ENCODE measurements around the gene B3GNT5.

Gene B3GNT5

GRCh38 chr3:183291497-183292031 is 38.5 kb downstream of the B3GNT5 start:
- DNase-seq (ENCODE audit: low read depth in 2 of 2), result no peak

DNA sequence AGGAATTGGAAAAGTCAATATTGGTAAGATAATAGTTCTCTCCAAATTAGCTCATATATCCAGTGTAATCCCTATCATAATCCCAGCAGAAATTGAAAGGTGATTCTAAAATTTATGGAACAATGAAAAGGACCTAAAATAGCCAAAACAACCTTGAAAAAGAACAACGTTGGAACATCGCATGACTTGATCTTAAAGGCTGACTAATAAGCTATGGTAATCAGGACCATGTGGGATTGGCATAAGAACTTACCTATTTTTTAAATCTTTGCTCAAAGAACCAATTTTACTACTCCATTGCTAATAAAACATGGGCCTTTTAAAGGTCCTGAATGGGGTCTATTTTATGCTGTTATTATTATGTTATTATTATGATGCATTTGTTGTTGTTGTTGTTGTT is 40.9 kb downstream of the B3GNT5 start:
- DNase-seq (ENCODE audit: low read depth in 2 of 2), result no peak

GRCh38 chr3:183295211-183295610 is 42.2 kb downstream of the B3GNT5 start:
- DNase-seq (ENCODE audit: low read depth in 2 of 2), result no peak

- DNase-seq (ENCODE audit: low read depth in 2 of 2), result no peak
Observed at GRCh38 chr3:183296944-183297343, 43.9 kb downstream of the B3GNT5 start.

DNA sequence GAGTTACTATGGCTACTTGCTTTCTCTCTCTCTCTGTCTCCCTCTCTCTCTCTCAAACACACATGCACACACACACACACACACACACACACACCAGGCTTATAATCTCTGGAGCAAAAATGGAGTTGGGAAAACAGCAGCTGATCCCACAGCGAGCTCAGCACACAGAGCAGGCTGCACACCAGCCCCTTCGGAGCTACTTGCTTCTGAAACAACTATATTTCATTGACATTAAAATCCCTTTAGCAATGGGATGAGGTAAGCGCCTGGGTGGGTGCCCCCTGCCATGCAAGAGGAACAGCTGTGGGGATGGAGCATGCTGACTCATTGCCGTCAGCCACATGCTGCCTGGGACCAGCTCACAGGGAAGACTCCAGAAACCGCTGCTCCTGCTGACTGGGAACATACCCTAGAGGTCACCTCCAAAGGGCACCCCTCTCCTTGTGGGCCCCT is 45.7 kb downstream of the B3GNT5 start:
- no peak for DNase-seq (ENCODE audit: low read depth in 2 of 2)

GRCh38 chr3:183299976-183300375 is 46.9 kb downstream of the B3GNT5 start:
- DNase-seq (ENCODE audit: low read depth in 2 of 2), result no peak

DNA sequence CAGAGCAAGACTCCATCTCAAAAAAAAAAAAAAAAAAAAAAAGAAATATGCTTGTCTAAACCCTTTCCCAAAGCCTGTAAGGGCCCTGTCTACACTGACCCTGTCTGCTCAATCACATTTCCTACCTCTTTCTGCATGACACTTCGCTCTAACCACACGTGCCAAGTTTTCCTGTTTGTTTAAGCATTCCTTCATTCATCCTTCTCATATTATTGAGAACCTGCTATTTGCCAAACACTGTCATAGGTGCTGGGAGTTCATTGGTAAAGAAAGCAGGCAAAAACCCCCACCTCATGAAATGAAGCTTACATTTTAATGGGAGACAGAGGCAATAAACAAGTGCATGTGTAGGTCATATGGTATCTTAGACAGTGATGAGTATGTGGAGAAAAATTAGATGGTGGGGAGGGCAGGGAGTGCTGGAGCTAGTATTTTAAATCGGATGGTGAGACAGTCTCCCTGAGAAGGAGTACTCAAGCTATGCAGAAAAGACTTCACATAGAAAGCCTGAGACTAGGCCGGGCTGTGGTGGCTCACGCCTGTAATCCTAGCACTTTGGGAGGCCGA is 48.0 kb downstream of the B3GNT5 start:
- no peak for DNase-seq (ENCODE audit: low read depth in 2 of 2)

DNA sequence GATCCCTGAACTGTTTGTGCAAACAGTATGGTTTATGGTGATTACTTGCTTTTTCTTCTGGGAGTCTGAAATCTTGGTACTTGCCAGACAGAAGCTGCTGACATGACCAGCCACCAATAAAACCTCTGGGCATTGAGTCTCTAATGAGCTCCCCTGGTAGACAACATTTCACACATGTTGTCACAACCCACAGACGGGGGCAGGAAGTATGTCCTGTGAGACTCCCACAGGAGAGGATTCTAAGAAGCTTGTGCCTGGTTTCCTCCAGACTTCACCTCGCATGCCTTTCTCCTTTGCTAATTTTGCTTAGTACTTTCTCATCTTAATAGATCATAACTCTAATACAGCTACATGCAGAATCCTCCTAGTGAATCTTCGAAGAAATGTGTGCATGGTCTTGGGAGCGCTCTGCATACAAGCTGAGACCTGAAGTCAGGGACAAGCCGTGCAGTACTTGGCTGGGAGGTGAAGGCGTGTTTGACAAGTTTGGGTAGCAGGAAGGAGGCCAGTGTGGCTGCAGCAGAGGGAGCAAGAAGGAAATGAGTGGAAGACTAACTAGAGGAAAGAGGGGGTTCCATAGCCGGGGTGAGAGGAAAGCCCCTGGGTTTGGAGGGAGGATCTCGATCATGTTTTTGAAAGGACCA is 49.0 kb downstream of the B3GNT5 start:
- no peak for DNase-seq (ENCODE audit: low read depth in 2 of 2)

- DNase-seq (ENCODE audit: low read depth in 2 of 2), result no peak
Observed at GRCh38 chr3:183303690-183304089, 50.6 kb downstream of the B3GNT5 start.

GRCh38 chr3:183306798-183307671 is 54.0 kb downstream of the B3GNT5 start:
- peak; percentile 50 to 53 for DNase-seq (ENCODE audit: low read depth in 2 of 2)

DNA sequence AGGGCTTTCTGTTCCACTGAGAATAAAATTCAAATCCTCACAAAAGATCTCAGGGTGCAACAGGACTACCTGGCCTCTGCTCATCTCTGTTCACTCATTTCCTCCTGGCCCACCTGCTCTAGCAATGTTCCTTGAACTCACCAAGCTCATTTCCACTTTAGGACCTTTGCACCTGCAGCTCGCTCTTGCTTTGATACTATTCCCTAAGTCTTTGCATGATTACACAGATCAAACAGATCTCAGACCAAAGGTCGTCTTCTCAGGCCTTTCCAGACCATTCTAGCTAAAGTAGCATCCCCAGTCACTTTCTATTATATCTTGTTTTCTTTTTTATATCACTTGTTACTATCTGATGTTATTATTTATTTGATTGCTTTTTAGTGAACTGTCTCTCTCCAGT is 54.7 kb downstream of the B3GNT5 start:
- DNase-seq (ENCODE audit: low read depth in 2 of 2), result no peak

GRCh38 chr3:183308751-183309150 is 55.7 kb downstream of the B3GNT5 start:
- no peak for DNase-seq (ENCODE audit: low read depth in 2 of 2)

GRCh38 chr3:183309276-183309675 is 56.2 kb downstream of the B3GNT5 start:
- no peak for DNase-seq (ENCODE audit: low read depth in 2 of 2)

DNA sequence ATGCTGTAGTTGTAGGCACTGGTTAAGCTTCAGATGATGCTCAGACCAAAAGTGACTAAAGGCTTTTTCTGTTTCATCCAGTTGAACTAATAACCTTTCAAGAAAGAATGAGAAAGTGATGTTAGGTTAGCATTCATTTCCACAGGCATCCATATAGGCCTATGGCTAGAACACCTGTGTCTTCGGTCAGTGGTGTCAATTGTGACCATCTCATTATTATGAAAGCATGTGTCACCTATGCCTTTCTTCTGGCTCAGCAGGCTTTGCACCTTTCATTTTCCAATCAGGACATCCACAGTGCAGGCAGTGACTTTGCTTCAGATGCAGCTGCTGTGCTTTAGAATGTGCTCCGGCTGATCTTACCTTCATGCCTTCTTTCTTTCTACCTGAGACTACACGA is 57.9 kb downstream of the B3GNT5 start:
- no peak for DNase-seq (ENCODE audit: low read depth in 2 of 2)

DNA sequence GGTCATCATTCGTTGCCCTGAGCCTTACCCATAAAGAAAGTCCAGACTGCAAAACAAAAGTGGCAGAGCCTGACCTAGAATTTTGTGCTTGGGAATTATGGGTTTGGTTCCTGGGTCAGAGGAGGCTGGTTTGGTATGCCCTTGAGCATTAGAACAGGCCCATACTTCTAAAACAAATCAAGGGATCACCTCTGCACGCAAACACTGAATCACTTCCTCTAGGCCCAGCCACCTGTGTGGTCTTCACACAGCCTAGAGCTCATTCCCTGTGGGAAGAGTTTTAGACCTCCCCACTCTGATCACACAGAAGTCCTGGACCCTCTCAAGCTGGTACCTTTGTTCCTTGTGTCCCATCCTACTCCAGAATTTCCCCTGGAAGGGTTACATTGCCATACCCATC is 59.4 kb downstream of the B3GNT5 start:
- DNase-seq (ENCODE audit: low read depth in 2 of 2), result no peak

- DNase-seq (ENCODE audit: low read depth in 2 of 2), result no peak
Observed at GRCh38 chr3:183313351-183313750, 60.3 kb downstream of the B3GNT5 start.

- DNase-seq (ENCODE audit: low read depth in 2 of 2), result no peak
Observed at GRCh38 chr3:183313764-183314163, 60.7 kb downstream of the B3GNT5 start.

- no peak for DNase-seq (ENCODE audit: low read depth in 2 of 2)
Observed at GRCh38 chr3:183315739-183316138, 62.7 kb downstream of the B3GNT5 start.

DNA sequence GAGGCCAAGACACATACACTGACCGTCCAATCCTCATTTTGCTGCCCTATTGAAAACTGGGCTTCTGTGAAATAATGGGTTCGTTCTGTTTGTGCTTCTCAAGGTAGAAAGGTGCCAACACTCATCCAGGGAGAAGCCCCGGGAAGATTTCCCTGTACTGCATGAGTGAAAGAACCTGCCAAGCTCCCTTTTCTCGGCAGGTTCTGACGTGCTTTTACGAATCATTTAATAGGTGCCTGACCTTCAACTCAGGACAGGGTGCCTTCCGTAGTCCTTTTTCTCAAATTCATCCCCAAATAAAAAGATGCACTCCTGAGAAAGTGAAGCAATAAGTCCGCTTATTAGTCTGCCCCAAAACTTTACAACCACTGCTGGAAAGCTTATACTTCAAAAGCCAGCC is 64.2 kb downstream of the B3GNT5 start:
- no peak for DNase-seq (ENCODE audit: low read depth in 2 of 2)

GRCh38 chr3:183317886-183318865 is 65.1 kb downstream of the B3GNT5 start:
- DNase-seq (ENCODE audit: low read depth in 2 of 2), result no peak

DNA sequence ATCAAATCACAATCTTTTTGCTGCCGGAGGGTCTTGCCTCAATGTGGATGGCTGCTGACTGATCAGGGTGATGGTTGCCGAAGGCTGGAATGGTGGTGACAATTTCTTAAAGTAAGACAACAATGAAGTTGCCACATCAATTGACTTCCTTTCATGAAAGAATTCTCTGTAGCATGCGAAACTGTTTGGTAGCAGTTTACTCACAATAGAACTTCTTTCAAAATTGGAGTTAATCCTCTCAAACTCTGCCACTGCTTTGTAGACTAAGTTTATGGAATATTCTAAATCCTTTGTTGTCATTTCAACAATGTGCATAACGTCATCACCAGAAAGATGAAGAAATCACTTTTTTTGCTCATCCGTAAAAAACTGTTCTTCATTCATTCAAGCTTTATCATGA is 65.8 kb downstream of the B3GNT5 start:
- no peak for DNase-seq (ENCODE audit: low read depth in 2 of 2)

All from stimulated activated CD8-positive, alpha-beta memory T cell treated with anti-CD3 and anti-CD28 coated beads, Interleukin-15, amount 100 ng/mL, for 48 hours (primary cell).